ENCODE measurements around the gene RUNDC1. TPM values are rescaled to one million over a fixed set of nuclear protein-coding genes. Genes with fewer than 3 reads are reported as not detected.

The RUNDC1 gene
- total RNA-seq, 6 experiments from 2014 or later, result 3.6 to 5.1 (median 4.6) TPM

DNA sequence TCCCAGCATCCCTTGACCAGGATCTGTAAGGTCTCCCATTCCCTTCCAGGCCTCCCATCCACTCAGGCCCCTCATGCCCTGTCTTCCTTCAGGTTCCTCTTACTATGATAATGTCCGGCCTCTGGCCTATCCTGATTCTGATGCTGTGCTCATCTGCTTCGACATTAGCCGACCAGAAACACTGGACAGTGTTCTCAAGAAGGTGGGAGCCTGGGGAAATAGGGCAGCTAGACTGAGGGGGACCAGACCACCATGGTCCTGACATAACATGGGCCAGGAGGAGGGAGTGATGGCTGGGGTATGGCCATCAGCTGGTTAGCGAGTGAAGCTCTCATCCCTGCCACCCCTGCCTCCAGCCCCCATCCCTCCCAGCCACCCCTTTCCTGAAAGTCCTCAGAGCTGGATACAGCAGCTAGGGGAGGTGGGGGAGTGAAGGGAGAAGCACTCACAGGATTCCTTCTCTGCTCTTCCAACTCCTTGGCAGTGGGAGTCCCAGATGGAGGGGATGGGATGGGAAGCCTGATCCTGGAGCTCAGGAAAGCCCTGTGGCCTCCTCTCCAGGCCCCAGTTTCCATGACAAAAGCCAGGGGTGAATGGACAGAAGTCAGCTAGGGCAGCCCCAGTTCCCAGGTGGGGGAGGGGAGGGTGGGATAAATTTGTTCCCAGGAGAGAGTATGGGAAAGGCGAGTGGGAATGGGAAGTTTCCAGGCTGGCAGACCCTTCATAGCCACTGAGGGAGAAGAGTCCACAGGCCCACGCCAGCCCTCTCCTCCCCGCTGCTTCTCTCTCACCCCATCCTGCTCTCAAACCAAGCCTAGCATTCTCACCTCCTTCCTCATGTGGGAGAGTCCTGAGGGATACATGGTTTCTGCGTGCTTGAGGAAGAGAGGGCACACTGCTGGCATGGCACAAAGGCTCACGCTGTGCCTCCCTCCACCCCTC lies 47.0 kb downstream of the RUNDC1 start:
- no peaks in the 10 kb centered on the region for H3K36me3 ChIP-seq
- no peak overlapping the region for H3K27ac ChIP-seq
- intact Hi-C loops (cut with DNase I), result loop anchor here in 1 of 2 donors (10.0 kb wide), 1 partner anchor 117 kb away; no protein-coding TSS in a partner anchor
- no peak for TF ChIP-seq POLR2A (IDR thresholded peaks at IDR 0.05)
- TF ChIP-seq, protein P1, sequence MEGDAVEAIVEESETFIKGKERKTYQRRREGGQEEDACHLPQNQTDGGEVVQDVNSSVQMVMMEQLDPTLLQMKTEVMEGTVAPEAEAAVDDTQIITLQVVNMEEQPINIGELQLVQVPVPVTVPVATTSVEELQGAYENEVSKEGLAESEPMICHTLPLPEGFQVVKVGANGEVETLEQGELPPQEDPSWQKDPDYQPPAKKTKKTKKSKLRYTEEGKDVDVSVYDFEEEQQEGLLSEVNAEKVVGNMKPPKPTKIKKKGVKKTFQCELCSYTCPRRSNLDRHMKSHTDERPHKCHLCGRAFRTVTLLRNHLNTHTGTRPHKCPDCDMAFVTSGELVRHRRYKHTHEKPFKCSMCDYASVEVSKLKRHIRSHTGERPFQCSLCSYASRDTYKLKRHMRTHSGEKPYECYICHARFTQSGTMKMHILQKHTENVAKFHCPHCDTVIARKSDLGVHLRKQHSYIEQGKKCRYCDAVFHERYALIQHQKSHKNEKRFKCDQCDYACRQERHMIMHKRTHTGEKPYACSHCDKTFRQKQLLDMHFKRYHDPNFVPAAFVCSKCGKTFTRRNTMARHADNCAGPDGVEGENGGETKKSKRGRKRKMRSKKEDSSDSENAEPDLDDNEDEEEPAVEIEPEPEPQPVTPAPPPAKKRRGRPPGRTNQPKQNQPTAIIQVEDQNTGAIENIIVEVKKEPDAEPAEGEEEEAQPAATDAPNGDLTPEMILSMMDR (IDR thresholded peaks at IDR 0.05), result no peak
- H3K9me3 ChIP-seq, result no peaks in the 10 kb centered on the region
- ATAC-seq (no peak), DNase-seq (no peak)
- no peaks in the 10 kb centered on the region for H3K27me3 ChIP-seq
- no peak overlapping the region for H3K4me3 ChIP-seq
- peaks cover 0 to 17% (median 3%) of the 10 kb centered on the region in 4 donors for H3K4me1 ChIP-seq
- WGBS (ENCODE audit: insufficient coverage, low coverage, low lambda C conversion rate, missing lambda C conversion rate), result 73% methylated on average over 6 of the region's 9 CpGs

DNA sequence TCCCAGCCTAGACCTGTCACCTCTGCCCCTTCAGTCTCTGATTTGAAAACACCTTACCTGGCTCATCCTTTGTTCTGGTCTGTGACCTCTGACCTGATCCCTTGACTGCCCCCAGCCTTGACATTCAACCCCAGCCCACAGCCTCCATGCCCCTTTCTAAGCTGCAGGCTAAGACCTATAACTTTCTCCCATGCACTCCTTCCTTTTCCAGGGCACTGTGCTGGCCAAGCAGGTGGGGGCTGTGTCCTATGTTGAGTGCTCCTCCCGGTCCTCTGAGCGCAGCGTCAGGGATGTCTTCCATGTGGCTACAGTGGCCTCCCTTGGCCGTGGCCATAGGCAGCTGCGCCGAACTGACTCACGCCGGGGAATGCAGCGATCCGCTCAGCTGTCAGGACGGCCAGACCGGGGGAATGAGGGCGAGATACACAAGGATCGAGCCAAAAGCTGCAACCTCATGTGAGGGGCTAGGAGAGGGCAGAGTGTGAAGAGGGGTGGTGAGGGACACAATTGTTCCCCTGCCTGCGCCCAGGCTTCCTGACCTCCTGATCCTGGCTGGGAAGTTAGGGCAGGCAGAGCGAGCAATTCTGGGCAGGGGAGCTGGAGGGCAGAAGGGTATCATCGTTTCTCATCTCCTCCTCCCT lies 48.0 kb downstream of the RUNDC1 start:
- WGBS (ENCODE audit: insufficient coverage, low coverage, low lambda C conversion rate, missing lambda C conversion rate), result 89% methylated on average over 12 of the region's 17 CpGs
- TF ChIP-seq POLR2A (IDR thresholded peaks at IDR 0.05), result no peak
- TF ChIP-seq, protein P1 (IDR thresholded peaks at IDR 0.05), result no peak
- H3K4me1 ChIP-seq, result peaks cover 0 to 17% (median 3%) of the 10 kb centered on the region in 4 donors
- no peaks in the 10 kb centered on the region for H3K36me3 ChIP-seq
- DNase-seq (no peak), ATAC-seq (no peak)
- no peaks in the 10 kb centered on the region for H3K27me3 ChIP-seq
- intact Hi-C loops (cut with DNase I), result loop anchor here in 1 of 2 donors (10.0 kb wide), 1 partner anchor 116 kb away; no protein-coding TSS in a partner anchor
- H3K9me3 ChIP-seq, result no peaks in the 10 kb centered on the region
- no peak overlapping the region for H3K27ac ChIP-seq
- H3K4me3 ChIP-seq, result no peak overlapping the region

DNA sequence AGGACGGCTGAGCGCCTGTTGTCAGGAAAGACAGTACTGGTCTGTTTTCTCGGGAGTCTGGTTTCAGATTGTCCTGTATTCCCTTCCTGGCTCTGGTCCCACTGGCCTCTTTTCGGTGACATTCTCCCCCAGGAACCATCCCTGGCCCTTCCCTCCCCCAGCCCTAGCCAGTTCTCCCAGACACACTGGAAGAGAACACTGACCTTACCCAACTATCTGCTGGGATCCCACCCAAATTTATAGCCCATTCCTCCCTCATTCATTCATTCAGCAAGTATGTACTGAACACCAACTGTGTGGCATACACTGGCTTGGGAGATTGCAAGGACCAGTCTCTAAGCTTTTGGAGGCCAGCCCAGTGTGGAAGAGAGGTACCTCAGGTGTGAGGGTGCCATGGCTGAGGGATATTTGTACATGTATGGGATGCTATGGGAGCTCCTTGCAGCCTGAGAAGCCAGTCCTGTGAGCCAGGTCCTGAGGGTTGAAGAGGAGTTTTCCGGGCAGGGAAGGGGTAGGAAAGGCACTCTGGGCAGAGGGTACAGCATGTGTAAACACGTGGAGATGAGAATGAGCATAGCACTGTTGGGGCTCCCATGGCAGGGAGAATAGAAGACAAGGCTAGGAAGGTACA lies 49.9 kb downstream of the RUNDC1 start:
- Histone ChIP-seq H3K27ac (peak overlapping the region in 1 of 3 donors; percentile 14), H3K9me3 (no peaks in the 10 kb centered on the region), H3K36me3 (no peaks in the 10 kb centered on the region), H3K4me1 (peaks cover 0 to 14% (median 3%) of the 10 kb centered on the region in 4 donors), H3K4me3 (no peak overlapping the region), H3K27me3 (no peaks in the 10 kb centered on the region)
- TF ChIP-seq, protein P1 (IDR thresholded peaks at IDR 0.05), result no peak
- TF ChIP-seq POLR2A (IDR thresholded peaks at IDR 0.05), result no peak
- WGBS (ENCODE audit: insufficient coverage, low coverage, low lambda C conversion rate, missing lambda C conversion rate), result 64% methylated on average over 6 of the region's 6 CpGs
- intact Hi-C loops (cut with DNase I), result no loop called here
- ATAC-seq (peak in 3 of 4 donors; percentile 6 to 24 (median 14)), DNase-seq (no peak)

DNA sequence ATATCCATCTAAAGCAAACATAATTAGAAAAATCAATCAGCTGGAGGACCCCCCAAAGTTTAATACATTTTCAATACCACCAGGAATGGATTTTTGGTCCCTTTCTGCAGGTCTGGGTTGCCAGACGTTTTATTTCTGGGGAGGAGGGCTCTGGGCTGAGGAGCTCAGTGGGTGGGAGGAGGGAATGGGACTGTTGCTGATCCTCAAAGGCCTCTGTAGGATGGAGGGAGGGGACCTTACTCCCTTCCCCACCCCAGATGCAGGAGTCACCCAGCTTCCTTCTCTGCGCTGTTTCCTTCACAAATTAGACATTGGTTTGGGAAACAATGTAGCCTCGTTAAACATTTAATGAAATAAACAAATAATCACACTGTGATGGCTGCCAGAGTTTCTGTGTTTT lies 51.3 kb downstream of the RUNDC1 start:
- TF ChIP-seq, protein P1 (IDR thresholded peaks at IDR 0.05), result no peak
- TF ChIP-seq POLR2A (IDR thresholded peaks at IDR 0.05), result no peak
- Histone ChIP-seq H3K4me1 (peaks cover 0 to 14% (median 3%) of the 10 kb centered on the region in 4 donors), H3K27ac (no peak overlapping the region), H3K27me3 (no peaks in the 10 kb centered on the region), H3K36me3 (no peaks in the 10 kb centered on the region), H3K4me3 (no peak overlapping the region), H3K9me3 (no peaks in the 10 kb centered on the region)
- ATAC-seq (no peak), DNase-seq (no peak)
- intact Hi-C loops (cut with DNase I), result no loop called here
- WGBS (ENCODE audit: insufficient coverage, low coverage, low lambda C conversion rate, missing lambda C conversion rate), result 71% methylated on average over 2 of the region's 3 CpGs

Data from right lobe of liver (tissue), 6 donors.